ENCODE data around the gene QSOX1.

DNA sequence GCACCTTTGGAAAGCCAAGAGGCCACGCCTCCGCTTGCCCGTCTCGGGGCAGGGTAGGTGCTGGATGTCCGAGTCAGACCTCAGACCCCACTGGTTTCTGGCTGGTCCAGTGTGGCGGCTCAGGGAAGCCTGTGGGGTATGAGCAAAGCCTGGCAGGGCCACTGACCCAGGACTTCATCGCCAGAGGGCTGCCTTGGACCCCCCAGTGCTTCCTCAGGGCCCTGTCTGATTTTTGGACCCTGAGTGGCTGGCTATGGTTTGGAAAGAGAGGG is 95.8 kb downstream of the QSOX1 start:
- TF ChIP-seq, protein P1, sequence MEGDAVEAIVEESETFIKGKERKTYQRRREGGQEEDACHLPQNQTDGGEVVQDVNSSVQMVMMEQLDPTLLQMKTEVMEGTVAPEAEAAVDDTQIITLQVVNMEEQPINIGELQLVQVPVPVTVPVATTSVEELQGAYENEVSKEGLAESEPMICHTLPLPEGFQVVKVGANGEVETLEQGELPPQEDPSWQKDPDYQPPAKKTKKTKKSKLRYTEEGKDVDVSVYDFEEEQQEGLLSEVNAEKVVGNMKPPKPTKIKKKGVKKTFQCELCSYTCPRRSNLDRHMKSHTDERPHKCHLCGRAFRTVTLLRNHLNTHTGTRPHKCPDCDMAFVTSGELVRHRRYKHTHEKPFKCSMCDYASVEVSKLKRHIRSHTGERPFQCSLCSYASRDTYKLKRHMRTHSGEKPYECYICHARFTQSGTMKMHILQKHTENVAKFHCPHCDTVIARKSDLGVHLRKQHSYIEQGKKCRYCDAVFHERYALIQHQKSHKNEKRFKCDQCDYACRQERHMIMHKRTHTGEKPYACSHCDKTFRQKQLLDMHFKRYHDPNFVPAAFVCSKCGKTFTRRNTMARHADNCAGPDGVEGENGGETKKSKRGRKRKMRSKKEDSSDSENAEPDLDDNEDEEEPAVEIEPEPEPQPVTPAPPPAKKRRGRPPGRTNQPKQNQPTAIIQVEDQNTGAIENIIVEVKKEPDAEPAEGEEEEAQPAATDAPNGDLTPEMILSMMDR (conservative IDR thresholded peaks at IDR 0.05; ENCODE audit: low read depth, low read length) = no peak
- TF ChIP-seq EZH2phosphoT487 (IDR thresholded peaks at IDR 0.05; ENCODE audit: borderline replicate concordance, low read length) = no peak

All from PC-3 (cell line).